A673 (cell line): ENCODE results near the gene PGBD5.
"Not testable (repeated sequence)": the region's sequence is repeated elsewhere in the genome, so short reads cannot be mapped to it uniquely, and the experiment has no call there.

Source experiments
- EZH2 ChIP-seq: fragments of 200-600 bp; sonication (generic); IDR thresholded peaks from 2 replicates; pipeline ENCODE4 v1.6.1; 2017; ENCODE audit warnings: borderline replicate concordance, low read depth, mild to moderate bottlenecking, mixed read lengths, antibody characterized with exemption, low read length; ENCODE audit not compliant: poor library complexity, severe bottlenecking
- TF ChIP-seq, protein P1 (sequence below): fragments of 300-800, 200-600 bp; sonication (generic); conservative IDR thresholded peaks from 2 replicates; pipeline ENCODE4 v1.5.1; 2017; ENCODE audit warnings: low read depth, mild to moderate bottlenecking, antibody characterized with exemption, low read length, moderate library complexity, mixed read lengths

DNA sequence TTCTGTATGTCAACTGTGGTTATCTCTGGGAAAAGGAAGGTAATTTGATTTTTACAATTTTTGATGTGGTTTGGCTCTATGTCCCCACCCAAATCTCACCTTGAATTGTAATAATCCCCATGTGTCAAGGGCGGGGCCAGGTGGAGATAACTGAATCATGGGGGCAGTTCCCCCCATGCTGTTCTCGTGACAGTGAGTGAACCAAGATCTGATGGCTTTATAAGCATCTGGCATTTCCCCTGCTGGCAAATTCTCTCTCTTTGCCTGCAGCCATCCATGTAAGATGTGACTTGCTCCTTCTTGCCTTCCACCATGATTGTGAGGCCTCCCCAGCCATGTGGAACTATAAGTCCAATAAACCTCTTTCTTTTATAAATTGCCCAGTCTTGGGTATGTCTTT lies 5.8 kb downstream of the PGBD5 start:
- TF ChIP-seq EZH2 = not testable (repeated sequence)
- TF ChIP-seq, protein P1, sequence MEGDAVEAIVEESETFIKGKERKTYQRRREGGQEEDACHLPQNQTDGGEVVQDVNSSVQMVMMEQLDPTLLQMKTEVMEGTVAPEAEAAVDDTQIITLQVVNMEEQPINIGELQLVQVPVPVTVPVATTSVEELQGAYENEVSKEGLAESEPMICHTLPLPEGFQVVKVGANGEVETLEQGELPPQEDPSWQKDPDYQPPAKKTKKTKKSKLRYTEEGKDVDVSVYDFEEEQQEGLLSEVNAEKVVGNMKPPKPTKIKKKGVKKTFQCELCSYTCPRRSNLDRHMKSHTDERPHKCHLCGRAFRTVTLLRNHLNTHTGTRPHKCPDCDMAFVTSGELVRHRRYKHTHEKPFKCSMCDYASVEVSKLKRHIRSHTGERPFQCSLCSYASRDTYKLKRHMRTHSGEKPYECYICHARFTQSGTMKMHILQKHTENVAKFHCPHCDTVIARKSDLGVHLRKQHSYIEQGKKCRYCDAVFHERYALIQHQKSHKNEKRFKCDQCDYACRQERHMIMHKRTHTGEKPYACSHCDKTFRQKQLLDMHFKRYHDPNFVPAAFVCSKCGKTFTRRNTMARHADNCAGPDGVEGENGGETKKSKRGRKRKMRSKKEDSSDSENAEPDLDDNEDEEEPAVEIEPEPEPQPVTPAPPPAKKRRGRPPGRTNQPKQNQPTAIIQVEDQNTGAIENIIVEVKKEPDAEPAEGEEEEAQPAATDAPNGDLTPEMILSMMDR = not testable (repeated sequence)
